ENCODE results near the gene RMDN3.
A peak's percentile ranks its signal among the peaks of the same experiment; 100 is the strongest.

The RMDN3 gene, protein sequence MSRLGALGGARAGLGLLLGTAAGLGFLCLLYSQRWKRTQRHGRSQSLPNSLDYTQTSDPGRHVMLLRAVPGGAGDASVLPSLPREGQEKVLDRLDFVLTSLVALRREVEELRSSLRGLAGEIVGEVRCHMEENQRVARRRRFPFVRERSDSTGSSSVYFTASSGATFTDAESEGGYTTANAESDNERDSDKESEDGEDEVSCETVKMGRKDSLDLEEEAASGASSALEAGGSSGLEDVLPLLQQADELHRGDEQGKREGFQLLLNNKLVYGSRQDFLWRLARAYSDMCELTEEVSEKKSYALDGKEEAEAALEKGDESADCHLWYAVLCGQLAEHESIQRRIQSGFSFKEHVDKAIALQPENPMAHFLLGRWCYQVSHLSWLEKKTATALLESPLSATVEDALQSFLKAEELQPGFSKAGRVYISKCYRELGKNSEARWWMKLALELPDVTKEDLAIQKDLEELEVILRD

DNA sequence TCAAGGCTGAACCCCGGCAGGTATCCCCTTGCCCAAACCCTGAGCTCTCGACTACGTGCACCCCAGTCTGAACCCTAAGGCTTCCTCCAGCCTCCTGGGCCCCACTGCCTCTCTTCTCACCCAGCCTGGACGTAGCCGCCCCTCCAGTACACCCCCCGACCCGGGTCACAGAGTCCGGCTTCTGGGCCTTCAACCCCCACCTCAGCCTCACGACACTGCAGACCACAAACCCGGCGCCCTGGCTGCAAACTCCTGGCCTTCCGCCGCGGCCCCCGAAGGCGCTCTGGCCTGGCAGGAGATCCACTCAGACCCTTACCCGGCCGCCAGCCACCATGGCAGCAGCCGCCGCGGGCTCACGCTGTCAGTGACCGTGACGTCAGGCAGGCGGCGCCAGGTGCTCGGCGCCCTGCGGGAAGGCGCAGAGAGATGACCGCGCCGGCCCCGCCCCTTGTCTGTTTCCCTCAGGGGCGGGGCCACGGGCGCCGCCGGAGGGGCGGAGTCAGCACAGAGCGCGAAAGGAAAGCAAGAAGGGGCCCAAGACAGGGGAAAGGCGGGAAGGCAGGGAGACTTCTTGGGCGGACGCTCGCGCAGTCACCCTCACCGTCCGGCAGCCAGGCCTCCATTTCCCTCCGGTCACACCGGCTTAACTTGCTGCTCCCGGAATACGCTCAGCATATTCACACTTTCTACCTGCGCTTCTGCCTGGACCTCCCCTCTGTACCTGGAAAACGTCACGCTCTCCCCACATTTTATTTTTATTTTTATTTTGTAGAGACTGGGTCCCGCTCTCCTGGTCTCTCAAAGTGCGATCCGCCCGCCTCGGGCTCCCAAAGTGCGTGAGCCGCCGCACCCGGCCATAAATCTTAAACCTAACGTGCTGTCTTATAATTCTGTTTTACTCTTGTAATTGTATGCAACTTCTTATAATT is at the start of gene RMDN3:
Gene RMDN3, minus strand, starts transcription at position 372 of the 929 bp plus-strand sequence. CDS start 471 bp downstream, outside the sequence.
- DNase-seq (ENCODE audit: low read depth) = peak; percentile 79

DNA sequence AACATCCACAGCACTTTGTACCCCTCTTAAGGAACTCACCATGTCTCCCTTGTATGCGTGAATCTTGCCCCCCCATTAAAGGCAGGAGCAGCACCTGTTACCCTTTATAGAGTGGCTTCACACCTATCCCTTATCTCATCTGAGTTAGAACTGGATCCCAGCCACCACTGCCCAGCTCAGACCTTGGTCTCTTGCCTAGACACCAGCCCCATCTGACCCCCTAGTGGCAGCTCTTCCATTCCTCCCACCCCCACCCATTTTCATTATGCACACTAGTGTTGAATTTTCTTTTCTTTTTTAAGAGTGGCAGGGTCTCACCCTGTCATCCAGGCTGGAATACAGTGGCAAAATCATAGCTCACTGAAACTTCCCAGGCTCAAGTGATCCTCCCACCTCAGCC is 48.6 kb upstream of the RMDN3 start:
- no peak for DNase-seq (ENCODE audit: low read depth)

DNA sequence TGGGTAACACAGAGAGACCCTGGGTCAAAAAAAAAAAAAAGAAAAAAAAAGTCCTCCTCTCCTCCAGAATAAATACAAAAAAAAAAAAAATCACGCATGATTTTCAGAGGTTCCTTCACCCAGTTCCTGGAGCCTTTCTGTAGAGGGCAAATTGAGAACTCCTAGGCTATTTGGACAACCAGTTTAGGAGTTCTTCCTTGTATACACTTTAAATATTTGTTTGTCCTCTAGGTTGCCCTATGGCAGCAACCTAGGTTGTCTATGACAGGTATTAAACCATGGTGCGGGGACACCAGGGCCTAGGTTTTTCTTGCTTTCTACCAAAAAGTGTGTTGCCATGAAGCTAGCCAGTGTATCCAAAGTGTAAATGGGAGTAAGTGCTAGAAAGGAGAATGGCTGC is 48.0 kb upstream of the RMDN3 start:
- no peak for DNase-seq (ENCODE audit: low read depth)

- no peak for DNase-seq (ENCODE audit: low read depth)
Measured at GRCh38 chr15:40799523-40799922, 44.5 kb upstream of the RMDN3 start.

DNA sequence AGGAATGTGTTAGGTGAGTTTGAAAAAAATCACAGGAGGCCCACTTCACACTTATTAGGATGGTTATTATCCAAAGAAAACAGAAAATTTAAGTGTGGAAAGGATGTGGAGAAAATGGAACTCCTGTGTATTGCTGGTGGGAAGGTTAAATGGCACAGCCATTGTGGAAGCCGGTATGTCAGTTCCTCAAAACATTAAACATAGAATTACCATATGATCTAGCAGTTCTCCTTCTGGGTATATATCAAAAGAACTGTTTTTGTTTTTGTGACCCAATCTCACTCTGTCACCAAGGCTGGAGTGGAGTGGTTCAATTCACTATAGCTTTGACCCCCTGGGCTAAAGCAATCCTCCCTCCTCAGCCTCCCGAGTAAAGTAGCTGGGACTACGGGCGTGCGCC is 41.5 kb upstream of the RMDN3 start:
- no peak for DNase-seq (ENCODE audit: low read depth)

GRCh38 chr15:40796041-40796440 is 41.0 kb upstream of the RMDN3 start:
- DNase-seq (ENCODE audit: low read depth) = no peak

GRCh38 chr15:40793216-40793989 is 38.3 kb upstream of the RMDN3 start:
- DNase-seq (ENCODE audit: low read depth) = peak; percentile 95

GRCh38 chr15:40792394-40792793 is 37.3 kb upstream of the RMDN3 start:
- no peak for DNase-seq (ENCODE audit: low read depth)

DNA sequence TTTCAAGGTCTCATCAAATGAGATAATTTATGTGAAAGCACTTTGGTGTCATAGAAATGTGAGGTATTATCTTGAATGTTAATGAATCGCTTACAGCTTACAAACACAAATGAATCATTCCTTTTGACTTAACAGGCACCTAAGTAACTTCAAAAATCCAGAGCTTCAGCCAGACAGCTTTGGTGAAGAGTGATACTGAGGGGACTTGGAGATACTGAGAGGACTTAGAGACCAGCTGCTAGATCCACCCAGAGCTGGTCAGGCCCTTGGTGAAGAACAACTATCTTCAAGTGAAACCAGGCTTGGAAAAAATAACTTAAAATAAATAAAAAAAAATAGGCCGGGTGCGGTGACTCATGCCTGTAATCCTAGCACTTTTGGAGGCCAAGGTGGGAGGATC is 35.7 kb upstream of the RMDN3 start:
- peak; percentile 61 for DNase-seq (ENCODE audit: low read depth)

GRCh38 chr15:40789999-40790398 is 34.9 kb upstream of the RMDN3 start:
- DNase-seq (ENCODE audit: low read depth) = no peak

- DNase-seq (ENCODE audit: low read depth) = no peak
Measured at GRCh38 chr15:40789119-40789518, 34.1 kb upstream of the RMDN3 start.

DNA sequence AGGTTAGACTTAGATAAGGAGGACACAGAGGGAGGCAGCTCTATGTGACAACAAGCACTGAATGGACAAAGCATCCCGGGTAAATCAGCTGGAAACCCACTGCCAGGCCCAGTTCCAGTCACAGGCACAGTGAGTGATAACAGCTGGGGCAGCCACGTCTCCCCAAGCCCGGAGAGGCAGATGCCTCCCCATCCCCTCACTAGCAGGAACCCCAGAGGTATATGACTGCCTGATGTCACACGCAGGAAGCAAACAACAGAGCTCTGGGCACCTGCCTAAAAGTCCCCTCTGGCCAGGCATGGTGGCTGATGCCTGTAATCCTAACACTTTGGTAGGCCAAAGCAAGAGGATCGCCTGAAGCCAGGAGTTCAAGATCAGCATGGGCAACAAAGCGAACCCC is 32.9 kb upstream of the RMDN3 start:
- no peak for DNase-seq (ENCODE audit: low read depth)

GRCh38 chr15:40787344-40787841 is 32.3 kb upstream of the RMDN3 start:
- peak; percentile 96 for DNase-seq (ENCODE audit: low read depth)

- no peak for DNase-seq (ENCODE audit: low read depth)
Measured at GRCh38 chr15:40785814-40786213, 30.8 kb upstream of the RMDN3 start.

GRCh38 chr15:40785164-40785563 is 30.1 kb upstream of the RMDN3 start:
- peak; percentile 40 for DNase-seq (ENCODE audit: low read depth)

DNA sequence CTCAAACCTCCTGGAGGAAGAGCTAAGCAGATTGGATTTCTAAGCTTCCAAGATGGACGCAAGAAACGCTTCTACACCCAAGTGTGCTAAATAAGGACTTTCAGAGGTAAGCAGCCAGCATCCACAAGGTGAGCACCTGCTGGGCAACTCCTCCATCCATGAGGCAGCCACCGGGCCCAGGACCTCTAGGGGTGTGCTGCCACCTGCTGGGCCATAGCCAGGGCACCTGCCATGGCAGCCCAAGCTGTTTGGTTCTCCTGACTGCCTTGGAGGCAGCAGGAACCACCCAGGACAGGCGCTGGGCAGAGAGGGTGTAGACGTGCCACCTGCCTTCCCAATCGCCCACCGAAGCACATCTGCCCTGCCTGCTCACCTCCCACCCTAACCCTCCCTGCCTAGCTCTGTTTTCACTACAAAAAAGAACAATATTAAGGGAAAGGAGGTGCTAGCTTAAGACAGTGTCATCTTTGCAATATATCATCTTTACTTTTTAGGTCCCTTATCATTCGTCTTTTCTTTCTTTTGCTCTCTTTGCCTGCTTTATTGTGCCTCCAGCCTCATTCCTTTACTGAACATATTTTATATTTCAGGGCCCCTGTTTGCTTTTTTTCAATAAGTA is 27.7 kb upstream of the RMDN3 start:
- DNase-seq (ENCODE audit: low read depth) = no peak

DNA sequence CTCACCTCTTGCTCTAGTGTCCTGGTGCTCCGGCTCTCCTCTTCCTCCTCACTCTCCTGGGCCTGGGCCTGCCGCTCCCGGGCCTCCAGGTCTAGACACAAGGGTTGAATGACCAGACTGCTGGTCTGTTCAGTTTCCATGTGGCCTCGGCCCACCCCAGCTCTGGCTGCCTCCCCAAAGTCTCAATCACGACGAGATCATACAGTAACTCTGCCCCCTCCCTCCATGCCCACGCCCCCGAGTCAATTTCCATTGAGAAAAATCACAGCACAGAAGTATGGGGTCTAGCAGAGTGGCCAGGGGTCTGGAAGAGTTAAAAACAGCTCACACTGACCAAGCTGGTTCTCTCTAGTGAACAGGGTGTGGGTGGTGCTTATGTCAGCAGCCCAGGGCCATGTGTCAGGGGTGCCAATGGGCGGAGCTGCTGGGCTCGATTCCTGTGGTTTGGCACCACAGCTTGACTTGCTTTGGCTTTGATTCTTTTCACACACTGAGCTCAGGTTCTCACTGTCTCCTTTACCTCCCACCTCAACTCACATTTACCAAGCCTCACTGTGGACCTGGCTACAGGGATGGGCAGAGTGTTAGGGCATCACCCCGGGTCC is 21.6 kb upstream of the RMDN3 start:
- peak; percentile 43 for DNase-seq (ENCODE audit: low read depth)

DNA sequence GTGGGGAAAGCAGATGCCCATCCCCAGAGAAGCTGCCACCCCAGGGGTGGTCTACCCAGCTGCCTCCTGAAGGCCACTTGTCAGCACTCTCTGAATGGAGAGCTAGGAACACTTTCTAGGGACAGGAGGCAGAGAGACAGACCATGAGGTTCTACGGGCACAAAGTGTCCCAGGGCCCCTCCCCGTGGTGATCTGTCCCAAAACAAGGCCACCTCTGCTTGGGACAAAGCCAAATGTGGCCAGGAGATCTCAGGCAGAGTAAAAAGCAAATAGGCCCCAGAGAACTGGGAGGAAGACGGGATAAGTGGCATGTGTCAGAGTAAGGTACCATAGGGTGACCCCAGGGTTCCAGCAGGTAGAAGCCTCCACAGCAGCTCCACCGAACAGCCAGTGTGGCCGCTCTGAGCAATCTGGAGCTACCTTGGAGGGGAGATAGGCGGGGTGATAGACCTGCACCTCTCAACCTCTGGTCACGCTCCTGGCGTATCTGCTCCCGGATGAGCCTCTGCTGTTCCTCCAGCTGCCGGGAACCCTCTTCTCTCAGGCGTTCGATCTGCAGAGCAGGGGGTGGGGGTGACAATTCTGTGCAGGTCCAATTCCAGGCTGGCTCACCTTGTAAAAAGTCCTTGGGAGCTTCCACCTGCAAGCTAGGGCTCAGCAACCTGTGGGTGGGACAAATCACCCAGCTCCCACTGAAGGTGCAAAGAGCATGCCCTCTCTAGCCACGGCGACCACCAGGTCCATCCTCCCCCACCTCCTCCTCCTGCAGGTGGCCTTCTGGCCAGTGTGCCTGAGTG is 20.9 kb upstream of the RMDN3 start:
- no peak for DNase-seq (ENCODE audit: low read depth)

DNA sequence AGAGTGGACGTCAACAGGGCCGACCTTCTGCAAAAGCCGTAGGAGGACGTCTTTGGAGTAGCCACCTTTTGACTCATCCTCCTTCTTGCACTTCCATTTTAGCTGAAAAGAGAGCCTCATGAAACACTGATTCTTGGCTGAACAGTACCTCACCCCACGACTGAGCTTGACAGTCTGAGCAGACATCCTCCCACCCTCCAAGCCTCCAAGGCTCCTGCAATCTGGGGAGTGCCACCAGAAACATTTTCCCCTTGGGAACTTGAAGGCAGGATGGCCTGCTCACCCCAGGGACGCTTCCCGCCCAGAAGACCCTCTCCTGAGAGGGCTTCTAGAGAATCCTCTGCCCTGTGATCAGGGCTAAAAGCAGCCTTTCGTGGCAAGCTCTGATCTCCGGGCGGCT is 20.0 kb upstream of the RMDN3 start:
- no peak for DNase-seq (ENCODE audit: low read depth)

GRCh38 chr15:40773902-40774301 is 18.8 kb upstream of the RMDN3 start:
- no peak for DNase-seq (ENCODE audit: low read depth)
